ENCODE results near the gene GPD1.

DNA sequence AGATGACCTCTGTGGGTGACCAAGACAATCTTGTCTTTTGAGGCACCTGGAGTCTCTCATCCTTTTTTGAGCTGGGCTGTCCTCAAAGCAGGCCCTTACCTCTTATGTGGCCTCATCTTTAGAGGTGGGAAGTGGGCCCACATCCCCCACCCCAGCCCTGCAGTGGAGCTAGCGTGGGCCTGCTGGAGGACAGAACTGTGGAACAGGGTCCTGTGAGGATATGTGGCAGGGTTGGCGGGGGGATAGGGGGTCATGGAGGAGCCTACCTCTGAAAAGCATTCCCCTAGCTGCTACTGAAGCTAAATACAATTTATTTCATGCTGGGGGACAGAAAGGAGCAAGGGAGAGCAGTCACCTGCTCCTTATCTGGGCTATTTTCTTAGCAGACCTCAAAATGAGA lies 457 bp upstream of the GPD1 start:
- TF ChIP-seq, protein P1, sequence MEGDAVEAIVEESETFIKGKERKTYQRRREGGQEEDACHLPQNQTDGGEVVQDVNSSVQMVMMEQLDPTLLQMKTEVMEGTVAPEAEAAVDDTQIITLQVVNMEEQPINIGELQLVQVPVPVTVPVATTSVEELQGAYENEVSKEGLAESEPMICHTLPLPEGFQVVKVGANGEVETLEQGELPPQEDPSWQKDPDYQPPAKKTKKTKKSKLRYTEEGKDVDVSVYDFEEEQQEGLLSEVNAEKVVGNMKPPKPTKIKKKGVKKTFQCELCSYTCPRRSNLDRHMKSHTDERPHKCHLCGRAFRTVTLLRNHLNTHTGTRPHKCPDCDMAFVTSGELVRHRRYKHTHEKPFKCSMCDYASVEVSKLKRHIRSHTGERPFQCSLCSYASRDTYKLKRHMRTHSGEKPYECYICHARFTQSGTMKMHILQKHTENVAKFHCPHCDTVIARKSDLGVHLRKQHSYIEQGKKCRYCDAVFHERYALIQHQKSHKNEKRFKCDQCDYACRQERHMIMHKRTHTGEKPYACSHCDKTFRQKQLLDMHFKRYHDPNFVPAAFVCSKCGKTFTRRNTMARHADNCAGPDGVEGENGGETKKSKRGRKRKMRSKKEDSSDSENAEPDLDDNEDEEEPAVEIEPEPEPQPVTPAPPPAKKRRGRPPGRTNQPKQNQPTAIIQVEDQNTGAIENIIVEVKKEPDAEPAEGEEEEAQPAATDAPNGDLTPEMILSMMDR (conservative IDR thresholded peaks at IDR 0.05 in 1 of 2, IDR thresholded peaks at IDR 0.05 in 1 of 2; ENCODE audit: extremely low read depth in 1 of 2, insufficient read depth in 1 of 2, low read depth in 1 of 2, low read length in 2 of 2): no peak
- TF ChIP-seq EZH2 (IDR thresholded peaks at IDR 0.05; ENCODE audit: borderline replicate concordance, low read length): no peak

Measured in mammary epithelial cell (primary cell).